GM18907 (cell line): ENCODE measurements around the gene MASP1.

Experiments used
- ATAC-seq: cut with Tn5 transposase; IDR thresholded peaks from one replicate; pipeline ENCODE4 v1.9.1; 2021; ENCODE audit warnings: mild to moderate bottlenecking, moderate library complexity; ENCODE audit not compliant: unreplicated experiment

The MASP1 gene

DNA sequence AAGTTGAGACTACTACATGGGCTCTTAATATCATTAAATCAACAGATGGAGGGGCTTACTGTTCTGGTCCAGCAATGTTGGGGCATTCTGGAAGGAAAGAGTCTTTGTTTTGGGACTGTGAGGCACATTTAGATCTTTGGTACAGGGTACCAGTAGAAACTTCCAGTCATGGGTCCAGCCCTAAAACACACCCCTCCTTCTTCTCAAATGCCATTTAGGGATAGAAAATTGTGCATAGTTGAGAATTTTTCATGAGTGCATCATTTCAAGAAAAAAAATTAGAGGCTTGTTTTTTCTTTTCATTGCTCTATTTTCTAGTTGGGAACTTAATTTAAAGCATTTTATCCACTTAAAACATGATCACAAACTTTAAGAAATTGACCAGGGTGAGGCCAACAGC, 98.4 kb downstream of the MASP1 start:
- ATAC-seq: no peak

DNA sequence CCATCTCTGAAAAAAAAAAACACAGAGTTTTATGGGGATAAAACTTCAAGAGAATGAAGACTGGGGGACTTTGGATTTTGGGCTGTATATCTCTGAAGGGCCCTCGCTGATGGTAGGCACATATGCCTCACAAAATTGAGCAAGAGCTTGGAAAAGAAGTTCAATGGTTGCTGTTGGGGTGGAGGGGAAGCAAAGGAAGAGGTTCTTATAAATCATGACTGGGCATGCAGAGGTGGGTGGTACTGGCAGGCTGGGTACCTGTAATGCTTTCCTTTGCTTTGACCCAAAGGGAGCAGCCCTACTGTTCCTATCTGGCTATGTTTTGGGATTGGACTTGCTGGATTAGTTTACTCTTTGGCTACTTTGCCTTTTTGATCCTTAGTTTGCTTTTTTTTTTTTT, 100.3 kb downstream of the MASP1 start:
- no peak for ATAC-seq

- no peak for ATAC-seq
These were observed 102.6 kb downstream of the MASP1 start for GRCh38 chr3:187188931-187189330.

DNA sequence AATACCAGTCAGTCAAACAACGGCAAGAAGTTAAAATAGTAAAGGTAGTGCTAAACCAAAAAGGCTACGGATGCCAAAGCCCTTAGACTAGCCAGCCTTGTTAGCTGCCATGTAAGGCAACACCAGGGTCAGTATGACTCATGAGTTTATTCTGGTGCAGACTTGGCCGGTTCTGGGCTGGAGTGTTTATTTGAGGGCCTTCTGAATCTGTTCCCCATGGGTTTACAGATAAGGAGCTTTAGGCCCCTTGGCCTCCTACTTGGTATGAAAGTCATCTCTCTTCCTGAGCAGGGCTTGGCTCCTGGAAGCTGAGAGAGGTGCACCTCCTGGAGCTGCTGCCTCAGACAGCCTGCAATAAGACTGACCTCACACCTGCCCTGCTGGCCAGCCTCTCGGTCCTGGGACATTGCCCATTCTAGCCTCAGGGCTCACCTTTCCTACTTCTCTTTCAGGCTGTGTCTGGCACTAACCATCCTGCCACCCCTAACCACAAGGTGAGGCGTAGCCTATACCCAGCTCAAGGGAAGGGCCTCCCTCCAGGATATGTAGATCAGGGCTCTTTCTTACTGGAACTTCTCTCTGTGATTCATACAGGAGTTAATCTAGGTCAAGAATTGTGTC, 104.6 kb downstream of the MASP1 start:
- no peak for ATAC-seq

DNA sequence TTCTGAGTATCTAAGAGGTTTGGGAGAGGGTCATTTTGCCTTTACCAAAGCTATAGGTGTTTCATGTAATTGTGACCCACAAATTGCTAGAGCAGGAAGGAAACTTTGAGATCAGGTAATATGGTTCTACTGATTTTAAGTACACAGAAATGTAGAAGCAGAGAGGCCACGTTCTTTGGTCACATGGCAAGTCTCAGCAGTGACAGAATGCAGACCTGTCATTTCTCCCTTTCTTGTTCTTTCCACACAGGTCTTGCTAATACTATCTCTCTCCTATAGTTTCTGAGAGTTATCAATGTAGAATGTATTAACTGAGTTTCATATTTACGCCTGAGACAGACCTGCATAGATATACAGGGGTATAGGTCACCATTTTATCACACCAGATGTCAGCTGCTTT, 105.2 kb downstream of the MASP1 start:
- ATAC-seq: no peak

GRCh38 chr3:187185759-187186158, 105.8 kb downstream of the MASP1 start:
- ATAC-seq: no peak
